ENCODE results near the gene PRPF6. TPM values are rescaled to one million over a fixed set of nuclear protein-coding genes. Genes with fewer than 3 reads are reported as not detected.

Gene PRPF6
- total RNA-seq, 1 donor from 2014 or later: 71.9 TPM

DNA sequence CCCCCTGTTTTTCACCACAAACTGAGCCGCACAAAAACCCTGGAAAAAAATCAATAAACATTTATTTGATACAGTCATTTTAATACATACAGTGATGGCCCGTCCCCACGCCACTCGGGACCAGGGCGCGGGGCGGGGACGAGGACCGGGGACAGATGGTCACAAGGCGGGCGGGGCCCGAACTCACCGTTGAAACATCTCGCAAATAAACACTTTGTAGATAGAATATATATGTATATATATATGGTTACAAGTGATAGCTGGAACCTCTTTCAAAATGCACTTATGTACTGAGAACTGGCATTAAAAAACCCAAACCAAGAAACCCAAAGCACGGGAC lies 24.3 kb upstream of the PRPF6 start:
- TF ChIP-seq, protein P1, sequence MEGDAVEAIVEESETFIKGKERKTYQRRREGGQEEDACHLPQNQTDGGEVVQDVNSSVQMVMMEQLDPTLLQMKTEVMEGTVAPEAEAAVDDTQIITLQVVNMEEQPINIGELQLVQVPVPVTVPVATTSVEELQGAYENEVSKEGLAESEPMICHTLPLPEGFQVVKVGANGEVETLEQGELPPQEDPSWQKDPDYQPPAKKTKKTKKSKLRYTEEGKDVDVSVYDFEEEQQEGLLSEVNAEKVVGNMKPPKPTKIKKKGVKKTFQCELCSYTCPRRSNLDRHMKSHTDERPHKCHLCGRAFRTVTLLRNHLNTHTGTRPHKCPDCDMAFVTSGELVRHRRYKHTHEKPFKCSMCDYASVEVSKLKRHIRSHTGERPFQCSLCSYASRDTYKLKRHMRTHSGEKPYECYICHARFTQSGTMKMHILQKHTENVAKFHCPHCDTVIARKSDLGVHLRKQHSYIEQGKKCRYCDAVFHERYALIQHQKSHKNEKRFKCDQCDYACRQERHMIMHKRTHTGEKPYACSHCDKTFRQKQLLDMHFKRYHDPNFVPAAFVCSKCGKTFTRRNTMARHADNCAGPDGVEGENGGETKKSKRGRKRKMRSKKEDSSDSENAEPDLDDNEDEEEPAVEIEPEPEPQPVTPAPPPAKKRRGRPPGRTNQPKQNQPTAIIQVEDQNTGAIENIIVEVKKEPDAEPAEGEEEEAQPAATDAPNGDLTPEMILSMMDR (IDR thresholded peaks at IDR 0.05): no peak
- Mint-ChIP-seq H3K36me3 (ENCODE audit: unreplicated experiment) (peaks cover 9% of the 10 kb centered on the region), H3K9me3 (ENCODE audit: unreplicated experiment) (no peaks in the 10 kb centered on the region), H3K27me3 (ENCODE audit: unreplicated experiment) (no peaks in the 10 kb centered on the region), H3K4me1 (ENCODE audit: unreplicated experiment) (peaks cover 35% of the 10 kb centered on the region), H3K4me3 (ENCODE audit: unreplicated experiment) (peak overlapping the region; percentile 80), H3K27ac (ENCODE audit: unreplicated experiment) (peak overlapping the region; percentile 72)
- no peak for DNase-seq (ENCODE audit: extremely low spot score, unreplicated experiment)

DNA sequence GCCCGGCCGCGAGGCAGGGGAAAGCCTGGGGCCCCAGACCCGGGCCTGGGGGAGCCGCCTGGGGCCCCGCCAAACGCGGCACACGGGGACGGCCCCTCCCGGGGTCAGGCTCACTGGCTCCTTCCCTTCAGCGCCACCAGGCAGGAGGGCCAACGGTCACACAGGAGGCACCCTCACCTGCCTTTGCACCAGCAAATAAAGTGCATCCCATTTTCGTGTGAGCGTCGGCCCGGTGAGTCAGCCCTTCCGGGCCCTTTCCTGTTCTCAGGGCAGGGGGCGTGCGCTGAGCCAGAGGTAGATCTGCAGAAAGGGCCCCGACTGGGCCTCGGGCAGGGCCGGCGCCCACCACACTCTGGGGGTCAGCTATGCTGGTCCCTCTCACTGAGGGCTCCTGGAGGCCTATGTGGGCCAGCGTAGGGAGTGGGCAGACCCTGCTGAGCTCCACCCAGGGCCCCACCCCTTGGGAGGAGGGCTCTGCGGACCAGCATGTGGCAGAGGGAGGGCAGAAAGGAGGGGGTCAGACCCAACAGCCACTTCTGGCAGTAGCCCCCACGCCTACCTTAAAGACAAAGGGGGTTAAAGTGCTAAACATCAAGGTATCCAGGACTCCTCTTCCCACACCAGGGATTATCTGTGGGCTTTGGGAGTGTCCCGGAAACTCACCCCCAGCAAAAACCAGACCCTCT lies 23.8 kb upstream of the PRPF6 start:
- no peak for DNase-seq (ENCODE audit: extremely low spot score, unreplicated experiment)
- H3K36me3 Mint-ChIP-seq (ENCODE audit: unreplicated experiment): peaks cover 11% of the 10 kb centered on the region
- H3K4me1 Mint-ChIP-seq (ENCODE audit: unreplicated experiment): peaks cover 35% of the 10 kb centered on the region
- TF ChIP-seq, protein P1 (IDR thresholded peaks at IDR 0.05): no peak
- no peaks in the 10 kb centered on the region for H3K9me3 Mint-ChIP-seq (ENCODE audit: unreplicated experiment)
- peak overlapping the region; percentile 72 for H3K27ac Mint-ChIP-seq (ENCODE audit: unreplicated experiment)
- H3K4me3 Mint-ChIP-seq (ENCODE audit: unreplicated experiment): peak overlapping the region; percentile 80
- H3K27me3 Mint-ChIP-seq (ENCODE audit: unreplicated experiment): no peaks in the 10 kb centered on the region

DNA sequence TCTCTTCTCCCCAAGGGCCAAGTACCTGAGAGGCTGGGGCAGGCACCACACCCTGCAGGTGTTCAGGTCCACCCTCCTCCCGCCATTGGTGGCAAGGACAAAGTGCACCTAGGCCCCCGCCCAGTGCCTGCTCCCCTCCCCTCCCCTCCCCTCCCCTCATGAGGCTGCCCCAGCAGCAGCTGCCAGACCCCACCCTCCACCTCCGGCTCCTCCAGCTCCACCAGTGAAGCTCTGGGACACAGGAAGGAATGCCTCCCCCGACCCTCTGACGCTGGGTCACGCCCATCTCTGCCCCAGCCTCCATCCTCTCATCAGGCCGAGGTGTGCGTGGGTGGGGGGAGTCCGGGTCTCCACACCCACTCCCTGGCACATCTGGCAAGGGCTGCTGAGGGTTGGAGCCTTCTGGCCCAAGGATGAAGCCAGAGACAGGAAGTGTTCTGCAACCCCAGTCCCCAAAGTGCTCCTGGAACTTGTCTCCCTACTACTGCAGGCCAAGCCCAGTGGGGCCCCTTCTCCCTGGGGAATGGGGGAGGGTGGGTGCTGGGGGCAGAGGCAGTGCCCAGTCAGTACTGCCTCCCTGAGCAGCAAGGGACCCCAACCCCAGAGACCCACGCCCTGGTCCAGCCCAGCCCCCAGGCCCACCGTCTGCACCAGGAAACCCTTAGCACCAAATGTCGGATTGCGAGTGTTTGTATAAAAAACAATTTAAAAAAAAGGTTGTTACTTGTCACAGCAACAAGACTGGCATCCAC lies 23.1 kb upstream of the PRPF6 start:
- H3K4me1 Mint-ChIP-seq (ENCODE audit: unreplicated experiment): peaks cover 35% of the 10 kb centered on the region
- no peaks in the 10 kb centered on the region for H3K27me3 Mint-ChIP-seq (ENCODE audit: unreplicated experiment)
- H3K36me3 Mint-ChIP-seq (ENCODE audit: unreplicated experiment): peaks cover 11% of the 10 kb centered on the region
- H3K9me3 Mint-ChIP-seq (ENCODE audit: unreplicated experiment): no peaks in the 10 kb centered on the region
- TF ChIP-seq, protein P1 (IDR thresholded peaks at IDR 0.05): no peak
- H3K4me3 Mint-ChIP-seq (ENCODE audit: unreplicated experiment): peak overlapping the region; percentile 80
- peak overlapping the region; percentile 62 for H3K27ac Mint-ChIP-seq (ENCODE audit: unreplicated experiment)
- no peak for DNase-seq (ENCODE audit: extremely low spot score, unreplicated experiment)

DNA sequence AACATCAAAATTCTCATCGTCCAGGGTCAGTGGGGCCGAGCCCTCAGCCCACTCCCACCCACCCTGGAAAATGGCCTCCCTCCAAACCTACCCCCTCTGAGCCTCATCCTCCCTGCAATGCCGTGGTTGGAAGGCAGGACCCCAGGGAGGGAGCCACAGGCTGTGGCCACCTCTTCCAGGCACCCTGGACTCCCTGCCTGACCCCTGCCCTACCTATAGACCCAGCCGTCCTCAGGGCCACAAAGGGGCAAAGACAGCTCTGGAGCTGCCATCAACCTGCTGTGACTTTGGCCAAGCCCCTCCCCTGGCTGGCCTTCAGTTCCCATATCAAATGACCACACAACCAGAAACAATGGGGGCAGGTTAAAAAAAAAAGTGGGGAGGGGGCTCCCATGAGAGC lies 22.5 kb upstream of the PRPF6 start:
- Mint-ChIP-seq H3K4me3 (ENCODE audit: unreplicated experiment) (no peak overlapping the region), H3K9me3 (ENCODE audit: unreplicated experiment) (no peaks in the 10 kb centered on the region), H3K27me3 (ENCODE audit: unreplicated experiment) (no peaks in the 10 kb centered on the region), H3K4me1 (ENCODE audit: unreplicated experiment) (peaks cover 32% of the 10 kb centered on the region), H3K27ac (ENCODE audit: unreplicated experiment) (no peak overlapping the region), H3K36me3 (ENCODE audit: unreplicated experiment) (peaks cover 11% of the 10 kb centered on the region)
- no peak for DNase-seq (ENCODE audit: extremely low spot score, unreplicated experiment)
- TF ChIP-seq, protein P1 (IDR thresholded peaks at IDR 0.05): no peak

DNA sequence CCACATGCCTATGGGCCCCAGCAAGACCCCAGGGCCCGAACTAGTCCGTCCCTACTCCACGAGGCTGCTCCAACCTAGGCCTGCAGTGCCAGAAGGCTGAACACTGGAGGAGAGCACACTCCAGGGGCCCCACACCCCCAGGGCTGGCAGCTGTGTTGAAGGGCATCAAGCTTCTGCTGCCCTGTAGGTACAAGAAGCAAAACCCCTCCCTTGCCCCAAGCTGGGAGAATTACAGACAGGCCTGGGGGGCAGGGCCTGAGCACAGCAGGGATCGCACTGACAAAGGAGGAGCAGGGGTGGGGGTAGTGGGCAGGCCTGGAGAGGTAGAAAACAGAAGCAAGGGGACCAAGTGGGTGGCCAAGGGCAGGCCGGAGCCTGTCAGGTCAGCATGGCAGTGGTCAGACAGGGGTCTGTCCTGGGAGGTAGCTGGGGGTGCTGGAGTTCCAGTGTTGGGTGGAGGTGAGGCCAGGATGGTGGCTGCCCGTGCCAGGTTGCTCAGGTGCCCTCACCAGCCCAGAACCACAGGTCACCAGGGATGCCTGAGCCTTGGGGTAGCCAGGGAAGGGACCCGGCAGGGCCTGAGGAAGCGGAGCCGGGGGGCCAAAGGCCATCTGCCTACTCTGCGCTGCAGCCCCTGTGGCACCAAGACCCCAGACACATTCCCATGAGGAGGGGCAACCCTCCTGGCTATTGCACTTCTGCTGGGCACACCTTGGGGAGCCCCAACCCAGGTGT lies 21.8 kb upstream of the PRPF6 start:
- H3K9me3 Mint-ChIP-seq (ENCODE audit: unreplicated experiment): no peaks in the 10 kb centered on the region
- H3K27me3 Mint-ChIP-seq (ENCODE audit: unreplicated experiment): no peaks in the 10 kb centered on the region
- no peak for DNase-seq (ENCODE audit: extremely low spot score, unreplicated experiment)
- H3K36me3 Mint-ChIP-seq (ENCODE audit: unreplicated experiment): peaks cover 11% of the 10 kb centered on the region
- H3K4me3 Mint-ChIP-seq (ENCODE audit: unreplicated experiment): no peak overlapping the region
- H3K27ac Mint-ChIP-seq (ENCODE audit: unreplicated experiment): no peak overlapping the region
- TF ChIP-seq, protein P1 (IDR thresholded peaks at IDR 0.05): no peak
- H3K4me1 Mint-ChIP-seq (ENCODE audit: unreplicated experiment): peaks cover 25% of the 10 kb centered on the region
